ENCODE data around the gene PHACTR2. TPM values are rescaled to one million over a fixed set of nuclear protein-coding genes. Genes with fewer than 3 reads are reported as not detected.
A peak's percentile ranks its signal among the peaks of the same experiment; 100 is the strongest.

PHACTR2 gene
- total and polyA plus RNA-seq, 11 donors = 10.2 to 101 (median 67.9) TPM

DNA sequence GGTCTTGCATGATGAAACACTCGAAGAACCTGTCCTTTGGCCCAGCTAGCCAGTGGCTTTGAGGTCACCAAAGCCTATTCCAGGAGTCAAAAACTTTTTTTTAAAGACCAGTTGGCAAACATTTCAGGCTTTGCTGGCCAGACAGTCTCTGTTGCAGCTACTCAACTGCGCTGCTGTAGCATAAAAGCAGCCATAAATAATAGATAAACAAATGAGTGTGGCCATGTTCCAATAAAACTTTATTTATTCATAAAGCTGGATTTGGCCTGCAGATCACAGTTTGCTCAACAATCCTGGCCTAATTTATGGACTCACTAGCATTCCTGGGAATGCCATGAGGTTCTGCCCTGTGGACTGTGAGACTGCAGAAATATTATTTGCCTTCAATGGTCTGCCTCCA lies 96.6 kb downstream of the PHACTR2 start:
- no peak for TF ChIP-seq POLR2A (IDR thresholded peaks at IDR 0.05)
- TF ChIP-seq, protein P1, sequence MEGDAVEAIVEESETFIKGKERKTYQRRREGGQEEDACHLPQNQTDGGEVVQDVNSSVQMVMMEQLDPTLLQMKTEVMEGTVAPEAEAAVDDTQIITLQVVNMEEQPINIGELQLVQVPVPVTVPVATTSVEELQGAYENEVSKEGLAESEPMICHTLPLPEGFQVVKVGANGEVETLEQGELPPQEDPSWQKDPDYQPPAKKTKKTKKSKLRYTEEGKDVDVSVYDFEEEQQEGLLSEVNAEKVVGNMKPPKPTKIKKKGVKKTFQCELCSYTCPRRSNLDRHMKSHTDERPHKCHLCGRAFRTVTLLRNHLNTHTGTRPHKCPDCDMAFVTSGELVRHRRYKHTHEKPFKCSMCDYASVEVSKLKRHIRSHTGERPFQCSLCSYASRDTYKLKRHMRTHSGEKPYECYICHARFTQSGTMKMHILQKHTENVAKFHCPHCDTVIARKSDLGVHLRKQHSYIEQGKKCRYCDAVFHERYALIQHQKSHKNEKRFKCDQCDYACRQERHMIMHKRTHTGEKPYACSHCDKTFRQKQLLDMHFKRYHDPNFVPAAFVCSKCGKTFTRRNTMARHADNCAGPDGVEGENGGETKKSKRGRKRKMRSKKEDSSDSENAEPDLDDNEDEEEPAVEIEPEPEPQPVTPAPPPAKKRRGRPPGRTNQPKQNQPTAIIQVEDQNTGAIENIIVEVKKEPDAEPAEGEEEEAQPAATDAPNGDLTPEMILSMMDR (IDR thresholded peaks at IDR 0.05) = no peak
- no peak for DNase-seq
- peak overlapping the region in 10 of 12 donors; percentile 8 to 67 (median 44) for H3K27ac ChIP-seq
- peak in 2 of 4 donors; percentile 19 to 42 for ATAC-seq
- no peaks in the 10 kb centered on the region for H3K27me3 ChIP-seq
- no peak overlapping the region for H3K4me3 ChIP-seq
- 27 to 52% (median 48%) methylated on average over 2 of the region's 2 CpGs for WGBS, 4 donors
- peaks cover 0 to 66% (median 45%) of the 10 kb centered on the region in 9 donors for H3K36me3 ChIP-seq
- intact Hi-C loops (cut with DNase I) = no loop called here
- H3K4me1 ChIP-seq = peaks cover 0 to 49% (median 34%) of the 10 kb centered on the region in 12 donors
- H3K9me3 ChIP-seq = no peaks in the 10 kb centered on the region

GRCh38 chr6:143775336-143775735 lies 97.6 kb downstream of the PHACTR2 start:
- intact Hi-C loops (cut with DNase I) = loop anchor here in 1 of 10 donors (5.0 kb wide), 1 partner anchor 33 kb away; no protein-coding TSS in a partner anchor
- H3K27me3 ChIP-seq = no peaks in the 10 kb centered on the region
- no peaks in the 10 kb centered on the region for H3K9me3 ChIP-seq
- DNase-seq (no peak), ATAC-seq (peak in 3 of 4 donors; percentile 20 to 55 (median 35))
- peak overlapping the region in 6 of 12 donors; percentile 2 to 67 (median 45) for H3K27ac ChIP-seq
- H3K36me3 ChIP-seq = peaks cover 0 to 66% (median 48%) of the 10 kb centered on the region in 9 donors
- WGBS, 4 donors = 44 to 50% (median 49%) methylated on average over 6 of the region's 6 CpGs
- H3K4me1 ChIP-seq = peaks cover 0 to 51% (median 34%) of the 10 kb centered on the region in 12 donors
- no peak for TF ChIP-seq POLR2A (IDR thresholded peaks at IDR 0.05)
- TF ChIP-seq, protein P1 (IDR thresholded peaks at IDR 0.05) = no peak
- H3K4me3 ChIP-seq = no peak overlapping the region

DNA sequence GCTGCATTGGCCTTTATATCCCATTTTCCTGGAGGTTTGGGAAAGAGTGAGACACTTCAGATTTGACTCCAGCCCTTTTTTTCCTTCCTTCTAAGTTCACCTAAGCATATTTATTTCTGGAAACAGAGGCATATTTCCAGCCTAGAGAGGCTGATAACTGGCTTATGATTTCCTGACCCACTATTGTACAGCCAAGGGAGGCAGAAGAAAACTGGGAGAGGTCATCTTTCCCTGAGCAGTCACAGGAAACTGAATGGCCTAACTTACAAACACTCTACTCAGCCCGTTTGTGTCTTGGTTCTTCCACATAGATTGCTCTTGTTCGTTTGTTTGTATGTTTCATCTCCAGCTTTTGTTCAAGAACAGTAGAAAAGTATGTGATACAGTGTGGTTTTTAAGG lies 101.2 kb downstream of the PHACTR2 start:
- no peak overlapping the region for H3K4me3 ChIP-seq
- peak overlapping the region in 6 of 12 donors; percentile 4 to 57 (median 16) for H3K27ac ChIP-seq
- H3K9me3 ChIP-seq = no peaks in the 10 kb centered on the region
- intact Hi-C loops (cut with DNase I) = loop anchor here in 1 of 10 donors (5.0 kb wide), 1 partner anchor 37 kb away; no protein-coding TSS in a partner anchor
- ATAC-seq = peak in 2 of 4 donors; percentile 49 to 64
- TF ChIP-seq, protein P1 (IDR thresholded peaks at IDR 0.05) = no peak
- TF ChIP-seq POLR2A (IDR thresholded peaks at IDR 0.05) = no peak
- H3K27me3 ChIP-seq = no peaks in the 10 kb centered on the region
- H3K36me3 ChIP-seq = peaks cover 0 to 82% (median 60%) of the 10 kb centered on the region in 9 donors
- WGBS, 4 donors = 46 to 64% (median 55%) methylated on average over 2 of the region's 2 CpGs
- DNase-seq = no peak
- H3K4me1 ChIP-seq = peaks cover 0 to 31% (median 22%) of the 10 kb centered on the region in 12 donors

DNA sequence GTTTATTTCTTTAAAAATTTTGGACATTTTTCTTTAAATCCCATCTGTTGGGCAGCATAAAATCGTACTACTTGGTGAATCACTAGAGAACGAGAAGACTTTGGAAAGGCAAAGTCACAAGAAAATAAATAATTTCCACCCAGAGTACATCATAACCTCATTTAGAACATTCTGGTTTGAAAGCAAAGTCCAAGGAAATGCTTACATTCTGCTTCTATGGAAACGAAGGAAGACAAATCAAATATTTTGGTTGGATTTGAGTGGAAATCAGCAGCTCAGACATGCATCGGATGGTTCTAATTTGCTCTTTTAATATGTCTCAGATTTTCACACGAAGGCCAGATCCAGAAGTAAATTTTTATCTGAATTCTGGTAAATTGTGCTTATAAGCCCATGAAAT lies 104.7 kb downstream of the PHACTR2 start:
- Histone ChIP-seq H3K4me1 (peaks cover 0 to 13% (median 3%) of the 10 kb centered on the region in 12 donors), H3K27me3 (no peaks in the 10 kb centered on the region), H3K36me3 (peaks cover 0 to 77% (median 52%) of the 10 kb centered on the region in 9 donors), H3K4me3 (no peak overlapping the region), H3K27ac (peak overlapping the region in 1 of 12 donors; percentile 34), H3K9me3 (peaks cover 0 to 13% (median 3%) of the 10 kb centered on the region in 12 donors)
- intact Hi-C loops (cut with DNase I) = no loop called here
- TF ChIP-seq, protein P1 (IDR thresholded peaks at IDR 0.05) = no peak
- DNase-seq = no peak
- WGBS, 4 donors = 75 to 82% (median 79%) methylated on average over 5 of the region's 5 CpGs
- ATAC-seq = no peak

Data from heart left ventricle (tissue), 16 donors.